Naive thymus-derived CD4-positive, alpha-beta T cell (primary cell): Measurements from ENCODE around the gene TMEM59L. TPM values are rescaled to one million over a fixed set of nuclear protein-coding genes. Genes with fewer than 3 reads are reported as not detected.
A peak's percentile ranks its signal among the peaks of the same experiment; 100 is the strongest.

Source experiments
- ATAC-seq: fragments of 150-1000 bp; cut with Tn5 transposase; 2 replicates; pipeline ENCODE4 v1.10.0; 2021; ENCODE audit warnings: mild to moderate bottlenecking, moderate library complexity
- CTCF ChIA-PET: fragments of 350-600 bp; sonication (Branson Sonifier 250); formaldehyde crosslinking; loops from one replicate; lab custom pipeline; 2021; ENCODE audit warnings: antibody characterized with exemption; lab: Charles Lee
- POLR2A ChIA-PET: fragments of 350-600 bp; sonication (Branson Sonifier 250); formaldehyde crosslinking; loops from one replicate; lab custom pipeline; 2021; ENCODE audit warnings: antibody characterized with exemption, inconsistent platforms; lab: Charles Lee
- DNase-seq, 9 donors: peaks; one replicate each; pipeline versions ENCODE4 v3.0.0 to v3.0.0-alpha.2; 2020 to 2022; ENCODE audit warnings: mixed read lengths in 1 of 9
- H3K27ac ChIP-seq: one replicate; pipeline ENCODE4 v1.7.0; 2013; ENCODE audit warnings: mild to moderate bottlenecking, low read depth, low read length, moderate library complexity
- H3K27me3 ChIP-seq, 2 donors: one replicate each; pipeline ENCODE4 v1.7.0; 2013; ENCODE audit warnings: low read length in 2 of 2, mild to moderate bottlenecking in 2 of 2, moderate library complexity in 2 of 2; ENCODE audit not compliant: control insufficient read depth in 2 of 2, insufficient read depth in 2 of 2
- H3K36me3 ChIP-seq, 3 experiments: 1 replicate in 2 of 3; 2 replicates in 1 of 3; pipeline ENCODE4 v1.7.0; 2013; ENCODE audit warnings: low read length in 3 of 3, mild to moderate bottlenecking in 3 of 3, moderate library complexity in 1 of 3; ENCODE audit not compliant: insufficient read depth in 3 of 3, control insufficient read depth in 2 of 3
- H3K4me1 ChIP-seq, 2 donors: one replicate each; pipeline ENCODE4 v1.7.0; 2013; ENCODE audit warnings: low read length in 2 of 2, mild to moderate bottlenecking in 2 of 2, moderate library complexity in 1 of 2; ENCODE audit not compliant: control insufficient read depth in 2 of 2, insufficient read depth in 2 of 2
- H3K4me3 ChIP-seq: 2 replicates; pipeline ENCODE4 v1.7.0; 2013; ENCODE audit warnings: mild to moderate bottlenecking, low read length
- H3K9me3 ChIP-seq, 3 experiments: 1 replicate in 2 of 3; 2 replicates in 1 of 3; pipeline ENCODE4 v1.7.0; 2013; ENCODE audit warnings: low read length in 3 of 3; ENCODE audit not compliant: control insufficient read depth in 2 of 3
- H3K27ac Mint-ChIP-seq, 9 donors: one replicate each; pipeline ENCODE4 v1.8.0; 2020 to 2022; ENCODE audit warnings: mixed read lengths in 9 of 9, mild to moderate bottlenecking in 8 of 9, moderate library complexity in 5 of 9, inconsistent platforms in 2 of 9
- H3K27me3 Mint-ChIP-seq, 5 donors: one replicate each; pipeline ENCODE4 v1.8.0; 2021 to 2022; ENCODE audit warnings: mixed read lengths in 5 of 5, mild to moderate bottlenecking in 1 of 5
- H3K36me3 Mint-ChIP-seq, 5 donors: one replicate each; pipeline ENCODE4 v1.8.0; 2020 to 2022; ENCODE audit warnings: mixed read lengths in 5 of 5, mild to moderate bottlenecking in 3 of 5, inconsistent platforms in 1 of 5
- H3K4me1 Mint-ChIP-seq, 7 donors: one replicate each; pipeline ENCODE4 v1.8.0; 2020 to 2022; ENCODE audit warnings: mixed read lengths in 7 of 7, mild to moderate bottlenecking in 3 of 7, inconsistent platforms in 1 of 7
- H3K4me3 Mint-ChIP-seq, 10 donors: one replicate each; pipeline ENCODE4 v1.8.0; 2020 to 2022; ENCODE audit warnings: mild to moderate bottlenecking in 10 of 10, mixed read lengths in 10 of 10, moderate library complexity in 6 of 10, inconsistent platforms in 2 of 10
- H3K9me3 Mint-ChIP-seq, 11 donors: one replicate each; pipeline ENCODE4 v1.8.0; 2020 to 2022; ENCODE audit warnings: mixed read lengths in 11 of 11, mild to moderate bottlenecking in 4 of 11, inconsistent platforms in 1 of 11, moderate library complexity in 1 of 11
- intact Hi-C, 2 donors: fragments of 100-400 bp; cut with micrococcal nuclease; formaldehyde crosslinking; loops; one replicate each; pipeline ENCODE4 v1.15.1; 2023
- polyA plus RNA-seq, 2 donors: library from polyadenylated mRNA; unstranded; fragments of 300-500 nt; fragmentation: Illumina TruSeq; gene quantifications; one replicate each; pipeline ENCODE4 v1.2.3, GENCODE V29; 2021
- total RNA-seq, 6 experiments: library from RNA in 5 of 6; stranded (reverse) in 5 of 6; gene quantifications; 1 replicate in 5 of 6; 2 replicates in 1 of 6; pipeline ENCODE4 v1.2.3 and lab custom pipeline; 2021 to 2026

Gene TMEM59L
- total and polyA plus RNA-seq, 7 experiments from 2014 or later = 0.22 to 0.74 (median 0.30) TPM; not detected in 3

DNA sequence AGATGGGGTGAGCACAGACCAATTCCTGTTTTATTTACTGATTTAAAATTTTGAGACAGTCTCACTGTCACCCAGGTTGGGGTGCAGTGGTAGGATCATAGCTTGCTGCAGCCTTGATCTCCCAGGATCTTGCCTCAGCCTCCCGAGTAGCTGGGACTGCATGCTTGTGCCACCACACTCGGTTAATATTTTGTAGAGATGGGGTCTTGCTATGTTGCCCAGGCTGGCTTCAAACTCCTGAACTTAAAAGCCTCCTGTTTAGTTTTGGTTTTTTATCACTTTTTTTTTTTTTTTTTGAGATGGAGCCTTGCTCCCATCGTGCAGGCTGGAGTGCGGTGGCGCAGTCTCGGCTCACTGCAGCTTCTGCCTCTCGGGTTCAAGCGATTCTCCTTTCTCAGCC, 36.3 kb upstream of the TMEM59L start:
- Mint-ChIP-seq H3K27ac (no peak overlapping the region), H3K36me3 (peaks cover 0 to 26% (median 13%) of the 10 kb centered on the region in 5 donors)
- peaks cover 17% of the 10 kb centered on the region in 2 donors for H3K4me1 ChIP-seq

DNA sequence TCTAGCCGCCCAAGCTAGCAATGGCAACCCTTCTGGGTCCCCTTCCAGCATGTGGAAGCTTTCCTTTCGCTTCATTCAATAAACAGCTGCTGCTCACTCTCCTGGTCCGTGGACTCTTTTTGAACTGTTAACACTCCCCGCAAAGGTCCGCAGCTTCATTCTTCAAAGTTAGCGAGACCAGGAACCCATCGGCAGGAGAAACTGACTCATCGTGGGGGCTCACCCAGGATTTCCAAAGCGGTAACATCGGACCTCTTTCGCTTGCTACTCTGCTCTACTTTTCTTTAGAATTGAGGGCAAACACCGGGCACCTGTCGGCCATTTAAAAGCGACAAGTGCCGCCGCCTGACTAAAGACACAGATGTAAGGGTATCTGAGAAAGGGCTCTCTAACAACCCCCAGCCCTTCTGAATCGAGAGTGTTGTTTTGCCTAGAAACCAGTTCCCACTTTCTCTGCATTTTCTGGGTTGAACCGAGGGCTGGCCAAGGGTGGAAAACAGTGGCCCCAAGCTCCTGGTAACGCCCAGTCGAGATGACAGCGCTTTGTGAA, 35.2 kb upstream of the TMEM59L start:
- ChIA-PET CTCF (no interaction called here), POLR2A (no interaction called here)
- Mint-ChIP-seq H3K4me1 (peaks cover 6 to 24% (median 12%) of the 10 kb centered on the region in 7 donors), H3K9me3 (peaks cover 0 to 2% (median 0%) of the 10 kb centered on the region in 11 donors), H3K27ac (peak overlapping the region in 1 of 9 donors; percentile 67), H3K36me3 (peaks cover 0 to 25% (median 13%) of the 10 kb centered on the region in 5 donors), H3K4me3 (no peak overlapping the region), H3K27me3 (no peaks in the 10 kb centered on the region)
- Histone ChIP-seq H3K9me3 (no peaks in the 10 kb centered on the region), H3K36me3 (peaks cover 14 to 51% (median 30%) of the 10 kb centered on the region in 3 experiments), H3K27ac (no peak overlapping the region), H3K4me1 (peaks cover 12 to 14% of the 10 kb centered on the region in 2 donors), H3K4me3 (no peak overlapping the region), H3K27me3 (no peaks in the 10 kb centered on the region)
- intact Hi-C loops = loop anchor here in 1 of 2 donors (10.0 kb wide), 1 partner anchor 103 kb away; no protein-coding TSS in a partner anchor
- DNase-seq (no peak), ATAC-seq (no peak)

More for the DNA sequence above, 36.3 kb upstream of the TMEM59L start:
- POLR2A ChIA-PET = interaction anchor here (0.7 to 0.9 kb wide), 2 partner anchors 12 to 50 kb away, joined by 3 to 4 read pairs; partner anchors contain the start of gene REX1BD
- Histone ChIP-seq H3K27ac (no peak overlapping the region), H3K27me3 (no peaks in the 10 kb centered on the region), H3K36me3 (peaks cover 14 to 55% (median 30%) of the 10 kb centered on the region in 3 experiments), H3K9me3 (no peaks in the 10 kb centered on the region), H3K4me3 (no peak overlapping the region)
- peaks cover 0 to 2% (median 0%) of the 10 kb centered on the region in 11 donors for H3K9me3 Mint-ChIP-seq
- peaks cover 12 to 35% (median 22%) of the 10 kb centered on the region in 7 donors for H3K4me1 Mint-ChIP-seq
- ATAC-seq = no peak
- H3K27me3 Mint-ChIP-seq = peaks cover 0 to 2% (median 0%) of the 10 kb centered on the region in 5 donors
- no peak for DNase-seq
- intact Hi-C loops = loop anchor here in 1 of 2 donors (10.0 kb wide), 1 partner anchor 102 kb away; no protein-coding TSS in a partner anchor
- H3K4me3 Mint-ChIP-seq = no peak overlapping the region
- CTCF ChIA-PET = interaction anchor here (0.6 kb wide), 1 partner anchor 404 kb away, joined by 4 read pairs; no protein-coding TSS in a partner anchor

DNA sequence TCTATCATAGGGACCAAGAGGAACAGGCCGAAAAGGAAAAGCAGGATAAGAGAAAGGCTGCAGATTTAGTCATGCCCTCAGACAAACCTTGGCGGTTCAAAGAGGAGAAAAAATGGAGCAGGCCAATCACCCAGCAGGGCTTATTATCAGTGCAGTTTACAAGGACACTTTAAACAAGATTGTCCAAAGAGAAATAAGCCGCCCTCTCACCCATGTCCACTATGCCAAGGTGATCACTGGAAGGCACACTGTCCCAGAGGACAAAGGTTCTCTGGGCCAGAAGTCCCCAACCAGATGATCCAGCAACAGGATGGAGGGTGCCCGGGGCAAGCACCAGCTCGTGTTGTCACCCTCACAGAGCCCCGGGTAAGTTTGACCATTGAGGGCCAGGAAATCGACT, 32.4 kb upstream of the TMEM59L start:
- intact Hi-C loops = loop anchor here in 1 of 2 donors (10.0 kb wide), 1 partner anchor 126 kb away; no protein-coding TSS in a partner anchor
- Histone ChIP-seq H3K9me3 (no peaks in the 10 kb centered on the region), H3K27me3 (no peaks in the 10 kb centered on the region), H3K4me1 (peaks cover 0 to 4% of the 10 kb centered on the region in 2 donors), H3K4me3 (no peak overlapping the region), H3K36me3 (peaks cover 7 to 32% (median 9%) of the 10 kb centered on the region in 3 experiments), H3K27ac (no peak overlapping the region)
- POLR2A ChIA-PET = interaction anchor here (0.8 to 1.7 kb wide), 2 partner anchors 9 to 271 kb away, joined by 3 to 9 read pairs; partner anchors contain the start of gene UBA52
- DNase-seq = no peak
- H3K27me3 Mint-ChIP-seq = no peaks in the 10 kb centered on the region
- peaks cover 0 to 2% (median 0%) of the 10 kb centered on the region in 11 donors for H3K9me3 Mint-ChIP-seq
- CTCF ChIA-PET = interaction anchor here (0.5 kb wide), 1 partner anchor 80 kb away, joined by 4 read pairs; no protein-coding TSS in a partner anchor
- H3K36me3 Mint-ChIP-seq = peaks cover 0 to 13% (median 2%) of the 10 kb centered on the region in 5 donors
- H3K4me1 Mint-ChIP-seq = peaks cover 2 to 9% (median 3%) of the 10 kb centered on the region in 7 donors
- H3K4me3 Mint-ChIP-seq = no peak overlapping the region
- no peak for ATAC-seq
- H3K27ac Mint-ChIP-seq = no peak overlapping the region

DNA sequence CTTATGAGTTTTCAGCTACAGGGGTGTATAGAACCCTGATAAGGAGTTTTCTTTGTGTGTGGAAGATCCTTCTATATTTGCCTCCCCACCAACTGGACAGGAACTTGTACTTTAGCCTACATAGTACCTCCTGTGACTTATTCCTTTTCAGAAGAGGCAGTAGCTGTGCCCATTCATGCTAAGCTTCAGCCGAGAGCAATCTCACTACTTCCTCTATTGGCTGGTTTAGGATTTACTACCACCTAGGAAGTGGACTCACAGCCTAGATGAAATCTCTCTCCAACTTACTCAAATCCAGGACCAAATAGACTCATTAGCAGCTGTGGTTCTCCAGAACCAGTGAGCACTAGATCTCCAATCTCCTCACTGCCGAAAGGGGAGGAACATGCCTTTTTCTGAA, 26.4 kb upstream of the TMEM59L start:
- Histone ChIP-seq H3K36me3 (peaks cover 0 to 7% (median 0%) of the 10 kb centered on the region in 3 experiments), H3K9me3 (no peaks in the 10 kb centered on the region), H3K4me3 (no peak overlapping the region), H3K27me3 (no peaks in the 10 kb centered on the region), H3K4me1 (peaks cover 18 to 33% of the 10 kb centered on the region in 2 donors), H3K27ac (no peak overlapping the region)
- Mint-ChIP-seq H3K4me3 (peak overlapping the region in 4 of 10 donors; percentile 16 to 53 (median 28)), H3K27ac (peak overlapping the region in 7 of 9 donors; percentile 9 to 96 (median 51)), H3K4me1 (peaks cover 20 to 52% (median 38%) of the 10 kb centered on the region in 7 donors), H3K36me3 (peaks cover 0 to 18% (median 0%) of the 10 kb centered on the region in 5 donors), H3K9me3 (peaks cover 0 to 2% (median 0%) of the 10 kb centered on the region in 11 donors), H3K27me3 (no peaks in the 10 kb centered on the region)
- no peak for DNase-seq
- intact Hi-C loops = loop anchor here (5.0 to 10.0 kb wide), 3 partner anchors 96 to 246 kb away; partner anchors contain the start of genes CRTC1 (in 1 of the 2) and UPF1 (in 1 of the 2)
- no peak for ATAC-seq
- CTCF ChIA-PET = interaction anchor here (0.8 kb wide), 1 partner anchor 259 kb away, joined by 3 read pairs; no protein-coding TSS in a partner anchor
- POLR2A ChIA-PET = interaction anchor here (0.9 to 2.3 kb wide), 4 partner anchors 11 to 64 kb away, joined by 3 to 19 read pairs (median 4); partner anchors contain the start of gene UBA52

DNA sequence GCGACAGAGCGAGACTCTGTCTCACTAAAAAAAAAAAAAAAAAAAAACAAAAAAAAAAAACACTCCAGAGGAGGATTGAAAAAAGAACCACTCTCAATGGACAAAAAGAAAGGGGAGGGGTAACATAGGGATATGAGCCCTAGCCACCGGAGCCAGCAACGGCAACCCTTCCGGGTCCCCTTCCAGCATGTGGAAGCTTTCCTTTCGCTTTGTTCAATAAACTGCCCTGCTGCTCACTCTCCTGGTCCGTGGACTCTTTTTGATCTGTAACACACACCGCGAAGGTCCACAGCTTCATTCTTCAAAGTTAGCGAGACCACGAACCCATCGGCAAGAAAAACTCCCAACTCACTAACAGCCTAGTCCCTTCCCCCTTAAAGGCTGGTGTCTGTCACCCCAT, 25.1 kb upstream of the TMEM59L start:
- ChIA-PET POLR2A (interaction anchor here (1.5 to 2.9 kb wide), 7 partner anchors 11 to 244 kb away, joined by 4 to 47 read pairs (median 15); partner anchors contain the start of genes ELL, KXD1, UBA52 and UPF1), CTCF (interaction anchor here (0.7 to 1.5 kb wide), 4 partner anchors 30 to 279 kb away, joined by 3 to 6 read pairs (median 3); partner anchors contain the start of gene KXD1)
- ATAC-seq (no peak), DNase-seq (peak in 1 of 9 donors; percentile 7)
- intact Hi-C loops = loop anchor here (5.0 to 10.0 kb wide), 3 partner anchors 95 to 245 kb away; partner anchors contain the start of genes CRTC1 (in 1 of the 2) and UPF1 (in 1 of the 2)
- peaks cover 18 to 33% of the 10 kb centered on the region in 2 donors for H3K4me1 ChIP-seq
- H3K27me3 Mint-ChIP-seq = no peaks in the 10 kb centered on the region
- H3K27ac Mint-ChIP-seq = peak overlapping the region in 7 of 9 donors; percentile 91 to 96 (median 93)
- peaks cover 0 to 7% (median 0%) of the 10 kb centered on the region in 3 experiments for H3K36me3 ChIP-seq
- no peaks in the 10 kb centered on the region for H3K27me3 ChIP-seq
- peak overlapping the region; percentile 72 for H3K4me3 ChIP-seq
- peaks cover 0 to 18% (median 0%) of the 10 kb centered on the region in 5 donors for H3K36me3 Mint-ChIP-seq
- peaks cover 0 to 2% (median 0%) of the 10 kb centered on the region in 11 donors for H3K9me3 Mint-ChIP-seq
- H3K4me1 Mint-ChIP-seq = peaks cover 20 to 52% (median 38%) of the 10 kb centered on the region in 7 donors
- H3K9me3 ChIP-seq = no peaks in the 10 kb centered on the region
- peak overlapping the region; percentile 47 to 95 (median 89) for H3K4me3 Mint-ChIP-seq
- H3K27ac ChIP-seq = peak overlapping the region; percentile 88
